GM21381 (cell line): ENCODE measurements around the gene CCDC33.
"Not testable (repeated sequence)": the region's sequence is repeated elsewhere in the genome, so short reads cannot be mapped to it uniquely, and the experiment has no call there.

Source experiments
- ATAC-seq: cut with Tn5 transposase; IDR thresholded peaks from one replicate; pipeline ENCODE4 v1.9.1; 2021; ENCODE audit warnings: mild to moderate bottlenecking, moderate library complexity; ENCODE audit not compliant: unreplicated experiment

CCDC33 gene

DNA sequence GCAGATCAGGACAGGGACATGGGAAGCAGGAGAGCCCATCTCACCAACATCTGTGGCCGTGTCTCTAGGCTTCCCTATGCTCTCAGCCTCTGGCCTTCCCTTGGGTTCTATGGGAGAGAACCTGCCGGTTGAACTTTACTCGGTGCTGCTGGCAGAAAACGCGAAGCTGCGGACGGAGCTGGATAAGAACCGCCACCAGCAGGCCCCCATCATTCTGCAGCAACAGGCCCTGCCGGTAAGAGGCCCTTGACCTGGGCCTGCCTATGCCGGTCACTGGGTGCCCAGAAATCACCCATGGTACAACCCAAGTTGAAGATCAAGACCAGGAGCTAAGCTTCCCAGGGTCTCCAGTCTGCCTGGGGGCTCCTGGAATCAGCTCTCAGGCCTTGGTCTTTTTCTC lies 96.5 kb downstream of the CCDC33 start:
- no peak for ATAC-seq

DNA sequence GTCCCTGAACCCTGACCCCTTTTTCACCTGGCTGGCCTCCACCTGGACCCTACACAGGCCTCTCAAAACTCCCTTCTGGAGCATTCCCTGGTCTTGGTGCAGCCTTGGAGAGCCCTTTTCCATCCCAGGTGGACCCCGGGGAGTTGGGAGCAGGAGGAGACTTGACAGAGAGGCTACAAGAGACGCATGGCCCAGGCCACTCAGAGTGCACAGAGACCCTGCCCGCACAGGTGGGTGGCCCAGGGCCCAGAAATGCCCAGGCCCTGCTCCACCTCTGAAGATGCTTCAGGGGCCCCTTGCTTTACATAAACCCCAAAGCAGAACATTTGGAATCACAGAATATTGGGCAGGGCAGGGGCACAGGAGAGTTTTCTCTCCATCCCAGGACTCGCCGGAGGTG lies 97.0 kb downstream of the CCDC33 start:
- ATAC-seq: no peak

DNA sequence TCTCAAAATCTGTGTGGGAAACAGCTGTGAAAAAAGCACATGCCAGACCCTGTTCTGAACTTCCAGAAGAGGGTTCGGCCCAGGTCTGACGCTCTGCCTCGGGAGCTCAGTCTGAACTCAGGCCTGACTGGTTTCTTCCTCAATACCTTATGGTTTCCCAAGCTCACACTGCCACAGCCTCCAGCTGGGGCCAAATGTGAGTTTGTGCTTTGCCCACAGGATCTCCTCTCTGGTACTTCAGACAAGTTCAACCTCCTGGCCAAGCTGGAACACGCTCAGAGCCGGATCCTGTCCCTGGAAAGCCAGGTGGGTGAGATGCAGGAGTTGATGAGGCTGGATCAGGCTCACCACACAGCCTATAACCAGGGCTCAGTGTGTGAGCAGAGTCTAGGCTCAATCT lies 97.5 kb downstream of the CCDC33 start:
- no peak for ATAC-seq

DNA sequence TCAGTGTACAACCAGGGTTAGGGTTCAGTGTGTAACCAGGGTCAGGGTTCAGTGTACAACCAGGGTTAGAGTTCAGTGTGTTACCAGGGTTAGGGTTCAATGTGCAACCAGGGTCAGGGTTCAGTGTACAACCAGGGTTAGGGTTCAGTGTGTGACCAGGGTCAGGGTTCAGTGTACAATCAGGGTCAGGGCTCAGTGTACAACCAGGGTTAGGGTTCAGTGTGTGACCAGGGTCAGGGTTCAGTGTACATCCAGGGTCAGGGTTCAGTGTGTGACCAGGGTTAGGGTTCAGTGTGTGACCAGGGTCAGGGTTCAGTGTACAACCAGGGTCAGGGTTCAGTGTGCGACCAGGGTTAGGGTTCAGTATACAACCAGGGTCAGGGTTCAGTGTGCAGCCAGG lies 98.0 kb downstream of the CCDC33 start:
- no peak for ATAC-seq

DNA sequence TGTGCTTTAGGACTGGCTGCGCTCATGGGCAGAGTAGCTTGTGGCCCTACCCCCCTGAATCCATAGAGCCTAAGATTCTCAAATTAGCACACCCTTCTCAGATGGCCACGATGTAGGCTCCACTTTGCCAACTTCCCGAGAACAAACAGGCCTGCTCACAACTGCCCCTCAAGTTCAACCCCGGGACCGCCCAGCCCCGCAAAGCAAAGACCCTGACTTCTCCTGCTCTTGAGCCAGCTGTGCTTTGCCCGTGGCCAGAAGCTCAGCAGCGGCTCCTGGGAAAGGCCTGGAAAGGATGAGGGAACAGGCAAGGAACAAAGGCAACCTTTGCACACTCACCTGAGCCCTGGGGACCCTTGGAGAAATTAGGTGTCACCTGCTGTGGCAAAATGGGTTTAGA lies 99.3 kb downstream of the CCDC33 start:
- no peak for ATAC-seq

DNA sequence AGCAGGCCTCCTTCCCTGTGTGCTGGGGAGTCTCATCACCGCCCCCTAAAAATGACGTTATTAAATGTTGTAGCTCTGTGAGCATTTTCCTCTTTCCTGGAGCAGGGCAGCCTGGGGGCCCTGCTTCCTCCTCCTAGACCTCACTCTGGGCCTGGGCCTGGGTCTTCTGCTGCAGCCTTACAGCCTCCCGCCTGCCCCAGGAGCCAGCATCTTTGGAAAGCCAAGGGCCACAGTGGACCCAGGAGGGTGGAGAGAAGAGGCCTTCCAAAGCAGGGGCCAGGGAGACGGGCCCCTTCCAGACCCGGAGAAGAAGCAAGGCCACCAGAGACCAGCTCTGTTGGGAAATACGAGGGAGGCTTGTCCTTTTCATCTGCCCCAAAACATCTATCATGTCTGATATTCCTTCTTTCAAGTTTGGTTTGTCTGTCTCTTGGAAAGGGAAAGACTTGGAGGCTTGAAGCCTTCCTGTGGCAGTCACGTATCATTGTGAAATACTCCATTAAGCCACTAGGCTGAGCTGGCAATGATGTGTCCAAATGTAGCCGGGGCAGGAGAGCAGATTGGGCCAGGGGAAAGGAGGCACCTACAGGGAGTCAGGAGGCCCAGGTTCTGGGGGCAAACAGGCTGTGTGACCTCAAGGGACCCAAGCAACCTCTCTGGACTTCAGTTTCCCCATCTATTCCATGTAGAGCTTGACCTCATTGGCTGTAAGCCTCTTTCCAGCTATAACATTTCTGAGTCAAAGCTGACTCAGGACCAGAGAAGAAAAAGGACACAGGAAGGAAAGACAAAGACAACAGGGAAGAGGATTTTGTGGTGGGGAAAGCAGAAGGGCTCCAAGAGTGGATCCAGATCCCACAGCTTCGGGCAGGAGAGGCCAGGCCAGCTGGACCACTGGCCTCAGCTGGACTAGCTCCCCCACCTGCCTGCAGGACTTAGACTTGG lies 100.2 kb downstream of the CCDC33 start:
- ATAC-seq: no peak

DNA sequence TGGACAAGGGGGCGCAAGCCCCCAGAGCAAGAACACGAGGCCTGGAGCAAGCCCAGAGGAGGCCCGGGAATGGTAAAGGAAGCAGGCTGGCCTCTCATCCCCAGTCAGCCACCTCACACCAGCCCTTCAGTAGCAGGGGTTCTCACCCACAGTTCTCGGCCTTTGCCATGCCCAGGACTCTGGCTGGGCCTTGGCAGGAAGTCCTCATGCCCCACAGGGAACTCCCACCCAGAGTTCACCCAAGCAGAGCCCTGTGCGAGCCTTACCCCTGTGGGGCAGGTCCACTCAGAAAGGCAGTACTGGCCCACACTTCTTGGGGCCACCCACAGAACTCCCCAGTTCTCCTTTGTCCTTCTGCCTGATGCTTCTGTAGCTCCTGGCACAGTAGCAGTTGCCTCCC lies 101.0 kb downstream of the CCDC33 start:
- ATAC-seq: no peak

DNA sequence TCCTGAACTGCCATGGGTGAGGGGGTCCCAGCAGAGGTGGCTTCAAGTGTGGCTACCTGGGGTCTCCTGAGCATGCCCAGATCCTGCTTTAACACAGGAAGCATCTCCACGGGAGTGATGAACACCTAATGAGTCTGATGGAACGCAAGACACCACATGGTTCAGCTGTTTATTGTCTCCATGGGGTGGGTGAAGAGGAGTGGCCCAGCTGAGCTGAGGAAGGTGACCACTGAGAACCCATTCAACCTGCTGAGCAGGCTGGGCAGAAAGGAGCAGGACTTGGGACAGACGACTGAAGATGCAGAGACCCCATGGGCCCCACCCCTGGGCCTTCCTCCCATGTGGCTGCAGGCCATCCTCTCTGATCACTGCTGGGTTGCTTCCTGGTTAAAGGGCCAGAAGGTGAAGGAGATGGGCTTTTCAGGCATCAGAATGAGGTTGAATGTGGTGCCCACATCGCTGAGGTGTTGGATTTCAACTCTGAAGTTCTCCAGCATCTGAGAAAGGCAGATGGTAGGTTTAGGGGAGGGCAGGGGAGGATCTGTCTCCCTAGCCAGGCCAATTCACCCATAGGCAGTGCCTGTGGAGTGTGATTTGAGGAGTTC lies 101.6 kb downstream of the CCDC33 start:
- ATAC-seq: no peak

DNA sequence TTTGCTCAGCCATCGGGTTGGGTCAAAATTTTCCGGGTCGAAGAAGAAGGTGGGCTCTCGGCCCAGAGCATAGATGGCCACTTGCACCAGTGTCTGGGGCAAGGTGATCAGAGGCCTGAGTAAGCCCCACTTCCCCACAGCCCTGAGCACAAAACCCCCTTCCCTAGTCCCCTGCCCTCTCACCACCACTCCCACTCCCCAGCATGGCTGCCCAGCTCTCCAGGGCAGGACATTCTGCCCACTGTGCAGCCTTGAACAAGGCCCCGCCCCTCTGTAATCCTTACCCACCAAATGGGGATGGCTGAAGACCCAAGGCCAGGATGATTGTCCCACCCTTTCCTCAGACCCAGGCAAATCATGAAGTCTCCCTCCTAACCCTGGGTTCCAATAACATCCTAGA lies 102.5 kb downstream of the CCDC33 start:
- ATAC-seq: no peak

DNA sequence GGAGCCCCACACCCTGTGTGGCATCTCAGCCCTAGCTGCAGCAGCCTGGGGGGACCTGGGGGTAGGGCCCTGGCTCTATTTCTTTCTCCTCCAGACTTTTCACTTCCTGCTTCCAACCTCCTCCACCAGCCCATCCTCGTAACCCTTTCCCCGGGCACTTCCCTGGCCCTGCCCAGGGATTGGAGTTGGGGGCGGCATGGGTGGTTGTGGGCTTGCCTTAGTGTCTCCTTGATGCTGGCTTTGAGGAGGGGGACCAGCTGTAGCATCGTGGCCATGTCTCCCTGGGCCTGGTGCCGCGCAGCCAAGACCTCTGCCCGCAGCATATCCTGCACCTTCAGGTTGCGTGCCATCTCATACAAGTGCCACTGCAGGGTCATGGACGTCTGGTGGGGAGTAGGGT lies 103.2 kb downstream of the CCDC33 start:
- ATAC-seq: no peak

DNA sequence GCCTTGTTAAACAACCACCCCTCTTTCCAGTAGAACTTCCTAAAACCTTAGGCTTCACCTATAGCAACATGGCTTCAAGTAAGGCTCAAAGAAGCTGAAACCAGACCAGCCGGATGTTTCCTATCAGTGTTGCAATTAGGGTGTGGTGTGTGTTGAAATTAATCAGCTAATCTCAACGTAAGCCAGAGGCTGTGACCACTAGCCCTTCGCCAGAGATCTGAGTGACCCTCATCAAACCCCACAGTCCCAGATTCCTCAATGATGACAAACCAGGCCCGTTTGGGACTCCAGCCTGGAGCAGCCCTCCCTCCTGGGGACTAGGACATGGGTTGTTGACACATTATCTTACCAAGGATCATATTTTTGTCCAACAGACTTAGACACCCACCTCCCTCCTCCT lies 104.0 kb downstream of the CCDC33 start:
- no peak for ATAC-seq

DNA sequence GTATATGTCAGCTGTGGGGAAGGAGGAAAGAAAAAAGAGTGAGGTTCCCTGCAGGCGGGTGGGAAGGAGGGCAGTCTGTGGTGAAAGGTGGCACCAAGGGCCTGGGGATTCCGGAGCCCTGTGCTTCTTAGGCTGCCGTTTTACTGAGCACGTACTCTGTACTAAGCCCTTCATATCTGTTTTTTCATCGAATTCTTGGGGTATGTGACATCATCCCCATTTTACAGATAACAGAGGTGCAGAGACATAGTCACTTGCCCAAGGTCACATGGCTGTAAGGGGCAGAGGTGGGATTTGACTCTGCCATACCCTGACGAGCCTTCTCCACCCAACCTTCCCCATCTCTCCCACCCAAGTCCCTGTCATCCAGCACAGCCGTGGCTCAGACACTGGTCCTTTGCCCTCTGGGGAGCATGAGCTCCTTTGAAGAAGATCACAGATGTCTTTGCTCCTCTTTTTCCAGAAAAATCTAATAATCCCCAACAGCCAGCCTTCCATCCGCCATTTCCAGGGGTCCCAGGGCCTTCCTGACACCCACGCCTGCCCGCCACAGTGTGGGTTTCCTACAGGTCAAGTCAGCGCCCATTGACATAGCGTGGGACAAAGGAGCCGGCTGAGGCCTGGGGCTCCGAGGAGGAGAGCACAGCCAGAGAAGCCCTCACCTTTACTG lies 107.1 kb downstream of the CCDC33 start:
- ATAC-seq: no peak

DNA sequence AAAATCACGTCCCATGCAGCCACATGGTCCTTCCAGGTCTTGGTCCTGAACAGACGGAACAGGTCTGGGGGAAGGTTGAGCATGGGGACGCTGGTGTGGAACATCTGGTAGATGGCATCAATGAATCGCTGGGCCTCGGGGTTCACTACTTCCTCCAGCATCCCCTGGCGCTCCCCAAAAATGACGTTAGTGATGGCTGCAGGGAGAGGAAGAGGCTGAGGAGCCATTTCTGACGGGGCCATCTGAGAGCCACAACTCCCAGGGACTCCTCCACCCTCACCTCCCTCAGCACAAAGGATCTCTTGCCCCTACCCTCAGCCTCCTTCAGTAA lies 107.6 kb downstream of the CCDC33 start:
- ATAC-seq: no peak

DNA sequence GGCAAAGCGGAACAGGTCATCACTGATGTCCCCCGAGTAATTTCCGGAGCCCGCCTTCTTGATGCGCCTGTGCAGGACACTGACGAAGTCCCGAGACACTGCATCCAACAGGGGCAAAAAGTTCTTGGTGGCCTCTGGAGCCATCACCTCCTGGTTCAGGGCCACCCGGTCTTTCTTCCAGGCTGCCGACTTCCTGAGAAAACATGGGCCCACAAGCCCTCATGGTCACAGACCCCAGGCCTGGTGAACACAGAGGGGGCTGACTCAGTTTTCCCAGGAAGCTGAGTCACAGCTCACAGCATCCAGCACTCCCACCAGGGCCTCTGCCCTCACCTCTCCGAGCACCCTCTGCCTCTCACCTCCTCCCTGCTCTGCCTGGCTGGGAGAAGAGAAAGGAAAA lies 108.9 kb downstream of the CCDC33 start:
- ATAC-seq: no peak

DNA sequence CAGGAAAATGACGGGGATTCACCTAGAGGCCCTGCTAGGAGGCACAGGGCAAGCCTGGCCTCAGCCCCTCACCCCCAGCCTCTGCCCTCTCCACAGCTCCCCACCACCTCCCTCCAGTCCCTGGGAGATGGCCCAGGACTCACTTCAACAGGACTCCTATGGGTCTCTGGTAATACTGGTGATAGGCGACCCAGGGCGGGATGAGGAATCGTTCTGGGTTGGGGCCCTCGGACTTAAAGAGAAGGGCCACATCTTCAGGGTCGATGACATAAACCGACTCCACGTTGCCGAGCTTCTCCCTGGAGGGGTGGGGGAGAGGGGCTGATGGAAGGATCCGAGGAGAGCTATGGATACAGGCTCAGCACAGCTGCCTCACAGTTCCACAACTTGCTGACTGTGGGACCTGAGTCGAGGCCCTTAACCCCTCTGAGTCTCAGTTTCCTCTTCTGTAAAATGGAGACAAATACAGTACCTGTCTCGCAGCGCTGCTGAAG lies 111.7 kb downstream of the CCDC33 start:
- no peak for ATAC-seq

DNA sequence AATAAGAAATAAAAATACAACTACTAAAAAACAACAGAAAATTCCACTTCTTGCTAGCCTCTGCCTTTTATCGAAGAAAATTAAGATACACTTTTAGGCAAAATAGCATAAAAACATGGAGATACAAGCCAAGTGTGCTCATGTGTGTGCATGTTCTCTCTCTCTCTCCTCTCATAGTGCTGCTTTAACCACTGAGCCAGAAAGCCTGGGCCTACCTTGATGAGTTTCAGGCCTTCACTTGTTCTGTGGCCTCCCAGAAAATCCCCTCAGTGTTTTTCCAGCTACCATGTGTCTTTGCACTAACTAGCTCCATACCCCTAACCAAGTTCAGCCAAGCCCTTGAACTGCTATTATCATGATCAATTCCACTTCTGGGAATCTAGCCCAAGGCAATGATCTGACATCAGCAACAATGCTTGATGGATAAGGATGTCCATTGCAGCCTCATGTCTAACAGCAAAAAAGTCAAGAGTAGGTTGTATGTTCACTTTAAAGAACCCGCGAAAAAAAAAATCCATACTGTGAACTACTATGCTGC lies 113.2 kb downstream of the CCDC33 start:
- no peak for ATAC-seq

DNA sequence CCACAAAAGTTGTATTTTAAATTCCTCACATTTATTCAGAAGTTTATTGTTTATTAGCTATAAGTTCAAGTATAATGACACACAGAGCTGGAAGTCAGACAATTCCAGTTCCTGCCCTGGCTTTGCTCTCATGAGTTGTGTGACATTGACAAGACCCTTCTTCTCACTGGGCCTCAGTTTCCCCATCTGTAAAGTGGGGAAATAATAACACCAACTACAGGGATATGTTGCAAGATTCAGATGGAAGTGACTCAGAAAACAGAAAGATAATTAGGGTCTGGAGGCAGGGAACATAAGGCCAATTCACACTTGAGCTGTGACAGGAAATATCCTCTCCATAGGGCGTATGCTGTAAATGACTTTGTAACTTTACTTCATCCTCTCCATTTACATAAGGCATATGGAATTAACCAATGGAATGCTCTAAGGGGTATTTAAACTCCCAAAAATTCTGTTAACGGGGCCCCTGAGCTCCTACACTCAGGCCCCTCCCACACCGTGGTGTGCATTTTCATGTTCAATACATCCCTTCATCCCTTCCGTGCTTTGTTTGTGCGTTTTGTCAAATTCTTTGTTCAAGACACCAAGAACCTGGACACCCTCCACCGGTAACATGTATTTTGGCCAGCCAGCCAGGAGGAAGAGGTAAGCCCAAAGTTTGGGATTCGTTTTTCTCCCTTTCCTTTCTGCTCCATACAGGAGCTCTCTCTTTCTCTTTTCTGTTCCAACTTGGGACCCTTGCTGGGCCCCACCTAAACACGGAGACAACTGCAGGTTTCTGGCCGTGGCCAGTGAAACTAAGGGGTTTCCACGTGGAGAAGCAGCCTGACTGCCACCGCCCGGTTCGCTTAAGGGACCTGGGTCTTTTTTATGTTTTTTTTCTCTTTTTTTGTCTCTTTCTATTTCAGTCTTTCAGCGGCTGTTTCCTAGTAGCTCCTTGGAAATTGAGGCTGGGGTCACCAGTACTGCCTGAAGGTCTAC lies 114.5 kb downstream of the CCDC33 start:
- ATAC-seq: no peak

DNA sequence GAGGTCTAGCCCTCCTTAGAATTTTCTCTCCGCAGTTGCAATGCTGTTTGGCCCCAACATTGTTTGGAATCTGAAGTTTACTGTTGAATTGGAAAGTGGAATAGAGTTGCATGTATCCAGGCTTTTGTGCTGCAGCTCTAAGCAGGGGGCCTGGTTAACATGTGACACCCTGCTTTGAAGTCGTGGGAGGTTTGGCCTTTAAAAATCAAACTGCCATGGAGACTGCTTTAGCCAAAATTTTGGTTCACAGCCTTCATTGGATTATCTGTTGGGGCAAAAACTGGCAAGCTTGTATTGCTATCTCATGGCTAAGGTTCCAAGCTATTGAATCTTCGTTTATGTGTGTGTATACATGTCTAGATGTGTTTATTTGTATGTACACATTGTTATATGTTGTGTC lies 115.5 kb downstream of the CCDC33 start:
- ATAC-seq: no peak

DNA sequence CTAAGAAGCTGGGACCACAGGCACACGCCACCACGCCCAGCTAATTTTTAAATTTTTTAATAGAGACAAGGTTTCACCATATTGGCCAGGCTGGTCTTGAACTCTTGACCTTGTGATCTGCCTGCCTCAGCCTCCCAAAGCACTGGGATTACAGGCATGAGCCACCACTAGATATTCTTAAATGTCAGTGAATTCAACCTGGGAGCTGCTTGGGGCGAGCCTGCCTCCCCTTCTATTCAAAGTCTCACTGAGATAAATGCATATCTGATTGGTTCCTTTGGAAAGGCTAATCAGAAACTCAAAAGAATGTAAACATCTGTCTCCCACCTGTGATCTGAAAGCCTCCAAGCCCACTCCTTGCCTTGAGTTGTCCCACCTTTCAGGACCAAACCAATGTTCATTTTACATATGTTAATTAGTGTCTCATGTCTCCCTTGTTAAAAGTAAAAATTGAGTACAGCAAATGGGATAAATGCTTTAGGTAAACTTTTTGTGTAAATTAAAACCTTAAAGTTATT lies 116.3 kb downstream of the CCDC33 start:
- ATAC-seq: no peak

DNA sequence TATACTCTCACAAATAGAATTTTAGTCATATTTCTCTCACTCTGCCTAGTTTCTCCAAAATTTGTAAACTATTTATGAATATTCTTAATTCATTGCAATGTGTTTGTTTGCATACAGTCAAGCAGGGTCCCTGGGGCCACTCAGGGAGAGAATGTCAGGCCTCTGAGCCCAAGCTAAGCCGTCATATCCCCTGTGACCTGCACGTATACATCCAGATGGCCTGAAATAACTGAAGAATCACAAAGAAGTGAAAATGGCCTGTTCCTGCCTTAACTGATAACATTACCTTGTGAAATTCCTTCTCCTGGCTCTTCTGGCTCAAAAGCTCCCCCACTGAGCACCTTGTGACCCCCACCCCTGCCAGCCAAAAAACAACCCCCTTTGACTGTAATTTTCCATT lies 117.9 kb downstream of the CCDC33 start:
- ATAC-seq: not testable (repeated sequence)
